Hematopoietic multipotent progenitor cell treated with erythropoietin and hydrocortisone succinate and interleukin-3 and kit ligand, for 4 days (in vitro differentiated cells): Measurements from ENCODE around the gene LRRC43.

ENCODE experiments used
- DNase-seq: peaks from one replicate; pipeline ENCODE4 v3.0.0-alpha.2; 2015

LRRC43 gene

DNA sequence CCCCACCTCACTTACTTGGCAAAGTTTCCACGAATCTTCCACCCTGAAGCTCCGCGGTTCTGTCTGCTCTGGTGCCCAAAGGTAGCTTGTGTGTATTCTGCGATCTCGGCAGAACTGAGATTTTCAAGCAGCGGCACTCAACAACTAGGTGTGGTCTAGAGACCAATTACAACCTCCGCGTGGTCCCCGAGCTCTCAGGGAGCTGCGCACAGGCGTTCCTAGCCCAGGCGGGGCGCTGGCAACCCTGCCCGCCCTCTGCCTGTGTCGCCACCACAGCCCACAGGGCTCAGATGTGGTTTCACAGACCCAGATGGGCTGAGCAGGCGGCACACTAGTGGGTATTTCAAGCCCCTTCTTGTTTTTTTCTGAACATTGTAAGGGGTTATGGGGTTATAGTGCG is 44.4 kb downstream of the LRRC43 start:
- peak; percentile 5 for DNase-seq

DNA sequence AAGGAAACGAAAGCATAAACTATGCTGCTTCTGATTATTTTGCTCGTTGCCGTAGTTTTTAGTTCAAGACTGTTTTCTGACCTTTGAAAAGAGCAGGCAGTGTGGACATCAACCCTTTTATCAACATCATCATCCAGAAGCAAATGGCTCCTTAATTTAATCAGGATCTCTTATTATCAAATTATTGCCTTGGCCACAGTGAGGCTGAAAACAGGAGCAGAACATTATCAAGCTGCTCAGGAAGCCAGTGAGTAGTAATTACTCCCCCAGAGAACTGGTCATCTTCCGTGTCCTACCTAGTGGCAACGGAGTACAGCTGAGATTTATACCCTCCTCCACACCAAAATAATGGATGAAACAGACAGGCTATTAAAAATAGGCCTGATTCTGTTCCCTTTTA is 45.2 kb downstream of the LRRC43 start:
- no peak for DNase-seq

GRCh38 chr12:122230798-122231197 is 47.9 kb downstream of the LRRC43 start:
- DNase-seq: no peak

GRCh38 chr12:122232691-122233090 is 49.8 kb downstream of the LRRC43 start:
- no peak for DNase-seq

- DNase-seq: no peak
Measured at GRCh38 chr12:122235741-122236140, 52.8 kb downstream of the LRRC43 start.

DNA sequence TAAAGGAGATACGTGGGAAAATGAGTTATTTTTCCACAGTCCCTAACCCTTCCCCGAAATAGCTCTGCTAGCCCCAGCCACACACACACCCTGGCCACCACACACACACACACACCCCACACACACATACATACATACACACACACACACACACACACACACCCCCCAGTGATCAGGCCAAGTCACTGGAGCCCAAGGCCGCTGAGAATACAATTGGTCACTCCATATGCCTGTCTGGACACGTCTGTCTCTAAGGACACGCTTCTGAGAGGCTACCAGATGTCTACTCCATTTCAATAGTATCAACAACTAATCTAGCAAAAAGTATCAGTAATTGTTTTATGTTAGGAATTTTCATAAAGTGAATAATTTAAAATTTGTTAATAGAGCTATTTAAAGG is 55.9 kb downstream of the LRRC43 start:
- no peak for DNase-seq

- peak; percentile 19 for DNase-seq
Measured at GRCh38 chr12:122243965-122244364, 61.0 kb downstream of the LRRC43 start.

- DNase-seq: no peak
Measured at GRCh38 chr12:122244565-122245371, 61.8 kb downstream of the LRRC43 start.

DNA sequence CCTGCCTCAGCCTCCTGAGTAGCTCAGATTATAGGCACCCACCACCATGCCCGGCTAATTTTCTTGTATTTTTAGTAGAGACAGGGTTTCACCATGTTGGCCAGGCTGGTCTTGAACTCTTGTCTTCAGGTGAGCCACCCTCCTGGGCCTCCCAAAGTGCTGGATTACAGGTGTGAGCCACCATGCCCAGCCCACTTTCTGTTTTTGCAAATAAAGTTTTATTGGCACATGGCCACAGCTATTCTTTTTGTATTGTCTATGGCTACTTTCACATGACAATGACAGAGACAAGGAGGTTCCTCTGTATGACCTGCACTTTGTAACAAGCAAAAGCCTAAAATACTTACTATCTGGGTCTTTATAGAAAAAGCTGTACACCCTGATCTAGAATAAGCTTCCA is 62.6 kb downstream of the LRRC43 start:
- no peak for DNase-seq

- DNase-seq: no peak
Measured at GRCh38 chr12:122250047-122250446, 67.1 kb downstream of the LRRC43 start.

DNA sequence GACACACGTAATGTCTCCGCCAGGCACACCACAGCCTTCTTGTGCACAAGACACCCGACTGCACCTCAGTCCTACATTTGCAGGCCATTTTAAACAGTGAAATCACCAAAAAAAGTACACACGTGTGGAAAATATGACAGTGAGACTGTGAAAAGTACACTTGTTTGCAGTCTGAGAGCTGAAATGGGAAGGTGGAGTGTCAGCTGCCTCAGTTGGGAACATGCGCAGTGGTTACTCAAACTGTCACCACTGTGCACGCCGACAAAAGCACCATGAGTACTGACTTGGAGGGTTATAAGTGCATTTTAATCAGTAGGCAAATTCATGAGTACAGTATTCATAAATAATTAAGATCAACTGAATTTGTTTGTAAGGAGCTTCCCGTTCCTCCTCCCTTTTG is 67.6 kb downstream of the LRRC43 start:
- no peak for DNase-seq
